ENCODE data around the gene CD109. TPM values are rescaled to one million over a fixed set of nuclear protein-coding genes. Genes with fewer than 3 reads are reported as not detected.
"Not testable (repeated sequence)": the region's sequence is repeated elsewhere in the genome, so short reads cannot be mapped to it uniquely, and the experiment has no call there.

The CD109 gene
- total RNA-seq, 1 donor from 2014 or later: 24.4 TPM

DNA sequence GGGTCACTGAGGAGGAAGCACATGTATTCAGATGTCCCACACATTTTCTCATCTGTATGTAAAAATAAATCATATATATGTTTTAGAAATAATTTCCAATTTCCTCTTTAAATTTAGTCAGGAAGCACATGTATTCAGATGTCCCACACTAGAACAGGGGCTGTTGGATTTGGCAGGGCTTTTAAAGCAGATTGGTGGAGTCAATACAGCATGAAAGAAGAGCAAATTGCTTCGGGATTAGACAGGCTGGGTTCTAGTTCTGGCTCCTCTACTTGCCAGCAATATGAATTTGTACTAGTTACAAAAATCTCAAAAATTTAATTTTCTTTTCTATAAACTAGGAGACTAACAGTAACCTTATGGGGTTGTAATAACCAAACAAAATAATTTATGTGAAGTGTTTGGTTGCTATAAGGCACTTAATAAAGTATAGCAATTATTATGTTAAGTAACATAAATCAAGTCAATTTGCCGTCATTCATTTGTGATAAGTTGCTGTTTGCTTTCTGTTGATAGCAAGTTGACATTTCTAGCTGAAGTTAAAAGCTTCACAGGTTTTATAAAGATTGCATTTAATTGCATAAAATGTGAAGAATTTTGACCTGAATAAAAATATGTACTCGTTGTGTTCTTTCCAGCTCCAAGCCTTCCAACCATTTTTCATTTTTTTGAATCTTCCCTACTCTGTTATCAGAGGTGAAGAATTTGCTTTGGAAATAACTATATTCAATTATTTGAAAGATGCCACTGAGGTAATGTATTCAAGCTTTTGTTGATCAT lies 88.9 kb downstream of the CD109 start:
- Mint-ChIP-seq H3K4me1 (ENCODE audit: low read depth) (peaks cover 6% of the 10 kb centered on the region), H3K36me3 (ENCODE audit: low read depth) (peaks cover 63% of the 10 kb centered on the region), H3K4me3 (ENCODE audit: low read depth) (no peak overlapping the region), H3K9me3 (no peaks in the 10 kb centered on the region), H3K27ac (no peak overlapping the region), H3K27me3 (ENCODE audit: low read depth) (no peaks in the 10 kb centered on the region)
- intact Hi-C loops (cut with micrococcal nuclease): no loop called here
- no peak for DNase-seq (ENCODE audit: low spot score)

DNA sequence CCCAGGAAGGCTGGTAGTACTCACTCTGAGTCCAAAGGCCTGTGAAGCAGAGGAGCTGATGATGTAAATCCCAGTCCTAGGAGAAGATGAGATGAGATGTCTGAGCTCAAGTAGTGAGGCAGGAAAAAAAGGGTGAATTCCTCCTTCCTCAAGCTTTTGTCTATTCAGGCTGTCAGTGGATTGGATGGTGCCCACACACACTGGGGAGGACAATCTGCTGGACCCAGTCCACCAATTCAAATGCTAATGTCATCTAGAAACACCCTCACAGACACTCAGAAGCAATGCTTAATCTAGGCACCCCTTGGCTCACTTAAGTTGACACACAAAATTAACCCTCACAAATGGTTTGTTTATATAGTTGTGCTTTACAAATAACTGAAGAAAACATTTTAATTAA lies 94.6 kb downstream of the CD109 start:
- Mint-ChIP-seq H3K27ac (no peak overlapping the region), H3K4me3 (ENCODE audit: low read depth) (no peak overlapping the region), H3K9me3 (no peaks in the 10 kb centered on the region), H3K36me3 (ENCODE audit: low read depth) (peaks cover 72% of the 10 kb centered on the region), H3K27me3 (ENCODE audit: low read depth) (no peaks in the 10 kb centered on the region), H3K4me1 (ENCODE audit: low read depth) (peaks cover 6% of the 10 kb centered on the region)
- no peak for DNase-seq (ENCODE audit: low spot score)
- intact Hi-C loops (cut with micrococcal nuclease): loop anchor here (5.0 kb wide), 1 partner anchor 43 kb away; no protein-coding TSS in a partner anchor

DNA sequence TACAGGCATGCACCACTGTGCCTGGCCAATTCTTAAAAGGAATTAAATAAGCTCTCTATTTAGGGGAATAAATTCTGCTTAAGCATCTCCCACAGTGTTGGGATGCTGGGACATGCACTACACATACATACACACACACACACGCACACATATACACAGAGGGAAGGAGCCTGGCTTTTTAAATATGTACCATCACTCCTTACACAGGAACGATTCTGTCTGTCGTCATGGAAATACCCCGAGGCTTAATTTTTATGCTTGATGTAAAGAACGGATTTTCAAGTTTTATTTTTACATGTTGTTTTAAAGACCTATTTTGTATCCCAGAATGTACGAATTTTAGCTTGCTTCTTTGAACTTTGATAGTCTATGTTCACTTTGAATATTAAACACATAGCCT lies 95.3 kb downstream of the CD109 start:
- H3K4me3 Mint-ChIP-seq (ENCODE audit: low read depth): no peak overlapping the region
- H3K4me1 Mint-ChIP-seq (ENCODE audit: low read depth): peaks cover 6% of the 10 kb centered on the region
- H3K27ac Mint-ChIP-seq: no peak overlapping the region
- no peak for DNase-seq (ENCODE audit: low spot score)
- no peaks in the 10 kb centered on the region for H3K27me3 Mint-ChIP-seq (ENCODE audit: low read depth)
- H3K36me3 Mint-ChIP-seq (ENCODE audit: low read depth): peaks cover 70% of the 10 kb centered on the region
- intact Hi-C loops (cut with micrococcal nuclease): loop anchor here (5.0 kb wide), 1 partner anchor 44 kb away; no protein-coding TSS in a partner anchor
- H3K9me3 Mint-ChIP-seq: no peaks in the 10 kb centered on the region

DNA sequence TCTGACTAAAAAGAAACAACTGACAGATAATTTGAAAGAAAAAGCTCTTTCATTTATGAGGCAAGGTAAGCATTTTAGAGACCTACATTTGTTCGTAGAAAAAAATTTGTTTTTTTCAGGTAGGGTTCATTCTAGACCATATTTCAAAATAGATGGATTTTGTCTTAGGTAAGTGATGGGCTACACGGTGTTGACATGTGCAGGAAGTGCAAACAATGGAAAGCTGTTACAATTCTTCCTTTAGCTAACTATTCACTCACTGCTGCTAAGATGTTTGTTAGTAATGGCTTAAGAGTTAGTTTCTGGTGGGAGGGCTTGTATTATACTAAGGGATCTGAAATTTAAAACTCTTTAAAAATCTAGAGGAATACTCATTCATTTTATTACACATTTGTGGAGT lies 96.7 kb downstream of the CD109 start:
- peaks cover 57% of the 10 kb centered on the region for H3K36me3 Mint-ChIP-seq (ENCODE audit: low read depth)
- intact Hi-C loops (cut with micrococcal nuclease): loop anchor here (5.0 kb wide), 1 partner anchor 45 kb away; no protein-coding TSS in a partner anchor
- H3K4me1 Mint-ChIP-seq (ENCODE audit: low read depth): peaks cover 7% of the 10 kb centered on the region
- no peak overlapping the region for H3K4me3 Mint-ChIP-seq (ENCODE audit: low read depth)
- no peak overlapping the region for H3K27ac Mint-ChIP-seq
- no peak for DNase-seq (ENCODE audit: low spot score)
- H3K9me3 Mint-ChIP-seq: no peaks in the 10 kb centered on the region
- H3K27me3 Mint-ChIP-seq (ENCODE audit: low read depth): no peaks in the 10 kb centered on the region

DNA sequence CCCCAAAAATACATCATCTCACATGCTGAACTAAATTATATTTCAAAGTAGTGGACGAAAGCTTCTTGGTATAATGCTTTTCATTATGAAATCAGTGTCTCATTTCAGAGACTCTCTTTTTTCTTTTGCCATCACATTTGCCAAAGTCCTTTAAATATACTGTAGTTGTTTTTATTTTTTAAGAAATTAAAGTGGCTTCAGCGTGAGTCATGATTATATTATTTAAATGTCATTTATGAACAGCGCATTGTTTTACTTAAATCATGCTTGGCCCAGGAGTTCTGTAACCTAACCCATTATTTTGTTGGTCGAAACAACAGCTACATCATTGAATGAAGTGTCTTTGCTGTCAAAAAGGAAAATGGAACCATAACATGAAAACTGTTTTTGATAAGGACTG lies 100.9 kb downstream of the CD109 start:
- peaks cover 49% of the 10 kb centered on the region for H3K36me3 Mint-ChIP-seq (ENCODE audit: low read depth)
- no peak for DNase-seq (ENCODE audit: low spot score)
- intact Hi-C loops (cut with micrococcal nuclease): no loop called here
- no peak overlapping the region for H3K27ac Mint-ChIP-seq
- no peaks in the 10 kb centered on the region for H3K27me3 Mint-ChIP-seq (ENCODE audit: low read depth)
- H3K9me3 Mint-ChIP-seq: no peaks in the 10 kb centered on the region
- peaks cover 18% of the 10 kb centered on the region for H3K4me1 Mint-ChIP-seq (ENCODE audit: low read depth)
- H3K4me3 Mint-ChIP-seq (ENCODE audit: low read depth): no peak overlapping the region

DNA sequence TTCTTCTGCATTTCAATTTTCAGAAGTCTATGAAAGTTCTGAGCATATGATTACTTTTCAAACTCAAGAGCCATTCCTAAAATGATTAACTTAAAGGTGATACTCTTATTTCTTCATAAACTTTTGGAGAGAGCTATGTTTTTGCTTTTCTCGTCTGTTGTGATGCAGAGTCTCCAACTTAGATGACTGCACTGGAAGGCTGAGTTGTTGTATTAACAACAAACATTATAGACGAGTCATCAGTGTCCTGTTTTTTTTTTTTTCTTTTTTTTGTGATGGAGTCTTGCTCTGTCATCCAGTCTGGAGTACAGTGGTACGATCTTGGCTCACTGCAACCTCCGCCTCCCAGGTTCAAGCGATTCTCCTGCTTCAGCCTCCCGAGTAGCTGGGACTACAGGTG lies 101.9 kb downstream of the CD109 start:
- peak overlapping the region; percentile 7 for H3K27ac Mint-ChIP-seq
- no peak overlapping the region for H3K4me3 Mint-ChIP-seq (ENCODE audit: low read depth)
- DNase-seq (ENCODE audit: low spot score): no peak
- H3K36me3 Mint-ChIP-seq (ENCODE audit: low read depth): peaks cover 43% of the 10 kb centered on the region
- no peaks in the 10 kb centered on the region for H3K9me3 Mint-ChIP-seq
- H3K27me3 Mint-ChIP-seq (ENCODE audit: low read depth): no peaks in the 10 kb centered on the region
- H3K4me1 Mint-ChIP-seq (ENCODE audit: low read depth): peaks cover 19% of the 10 kb centered on the region
- intact Hi-C loops (cut with micrococcal nuclease): no loop called here

DNA sequence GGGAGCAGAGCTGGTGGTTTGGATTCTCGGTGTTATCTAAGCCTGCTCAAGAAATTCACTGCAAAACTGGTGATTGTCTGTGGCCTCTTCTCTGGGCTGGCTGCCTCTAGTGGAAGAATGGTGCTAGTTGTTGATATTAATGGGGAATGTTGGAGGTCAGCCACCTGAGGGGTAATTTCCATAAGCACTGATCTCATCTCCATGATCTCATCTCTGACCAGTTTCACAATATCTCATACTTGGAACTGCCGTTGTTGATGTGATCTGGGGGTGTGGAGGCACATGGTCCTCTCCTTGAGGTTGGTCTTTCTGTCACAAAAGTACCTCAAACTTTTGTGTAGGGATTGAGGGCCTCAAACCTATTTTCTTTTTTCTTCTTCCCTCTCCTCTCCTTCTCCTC lies 102.6 kb downstream of the CD109 start:
- peak overlapping the region; percentile 83 for H3K27ac Mint-ChIP-seq
- H3K9me3 Mint-ChIP-seq: no peaks in the 10 kb centered on the region
- no peak overlapping the region for H3K4me3 Mint-ChIP-seq (ENCODE audit: low read depth)
- peaks cover 24% of the 10 kb centered on the region for H3K4me1 Mint-ChIP-seq (ENCODE audit: low read depth)
- H3K27me3 Mint-ChIP-seq (ENCODE audit: low read depth): no peaks in the 10 kb centered on the region
- intact Hi-C loops (cut with micrococcal nuclease): no loop called here
- no peak for DNase-seq (ENCODE audit: low spot score)
- H3K36me3 Mint-ChIP-seq (ENCODE audit: low read depth): peaks cover 42% of the 10 kb centered on the region

DNA sequence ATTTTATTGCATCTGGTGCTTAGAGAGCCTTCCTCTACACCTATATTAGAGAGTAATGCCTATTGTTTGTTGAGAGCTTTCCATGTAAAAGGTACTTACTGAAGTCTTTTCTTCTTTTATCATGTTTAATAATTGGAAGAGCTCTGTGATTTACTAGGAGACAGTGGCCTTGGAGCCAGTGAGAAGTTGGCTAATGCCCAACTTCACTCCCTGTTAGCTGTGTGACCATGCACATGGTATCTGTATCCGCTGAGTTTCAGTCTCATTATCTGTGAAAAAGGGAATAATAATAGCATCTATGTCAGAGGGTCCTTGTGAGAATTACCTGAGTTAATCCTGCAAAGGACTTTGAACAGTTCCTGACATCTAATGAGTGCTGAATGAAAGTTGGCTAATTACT lies 105.0 kb downstream of the CD109 start:
- H3K27me3 Mint-ChIP-seq (ENCODE audit: low read depth): no peaks in the 10 kb centered on the region
- H3K4me3 Mint-ChIP-seq (ENCODE audit: low read depth): no peak overlapping the region
- DNase-seq (ENCODE audit: low spot score): no peak
- intact Hi-C loops (cut with micrococcal nuclease): loop anchor here (5.0 kb wide), 1 partner anchor 134 kb away; no protein-coding TSS in a partner anchor
- H3K4me1 Mint-ChIP-seq (ENCODE audit: low read depth): peaks cover 36% of the 10 kb centered on the region
- no peak overlapping the region for H3K27ac Mint-ChIP-seq
- H3K9me3 Mint-ChIP-seq: no peaks in the 10 kb centered on the region
- peaks cover 54% of the 10 kb centered on the region for H3K36me3 Mint-ChIP-seq (ENCODE audit: low read depth)

DNA sequence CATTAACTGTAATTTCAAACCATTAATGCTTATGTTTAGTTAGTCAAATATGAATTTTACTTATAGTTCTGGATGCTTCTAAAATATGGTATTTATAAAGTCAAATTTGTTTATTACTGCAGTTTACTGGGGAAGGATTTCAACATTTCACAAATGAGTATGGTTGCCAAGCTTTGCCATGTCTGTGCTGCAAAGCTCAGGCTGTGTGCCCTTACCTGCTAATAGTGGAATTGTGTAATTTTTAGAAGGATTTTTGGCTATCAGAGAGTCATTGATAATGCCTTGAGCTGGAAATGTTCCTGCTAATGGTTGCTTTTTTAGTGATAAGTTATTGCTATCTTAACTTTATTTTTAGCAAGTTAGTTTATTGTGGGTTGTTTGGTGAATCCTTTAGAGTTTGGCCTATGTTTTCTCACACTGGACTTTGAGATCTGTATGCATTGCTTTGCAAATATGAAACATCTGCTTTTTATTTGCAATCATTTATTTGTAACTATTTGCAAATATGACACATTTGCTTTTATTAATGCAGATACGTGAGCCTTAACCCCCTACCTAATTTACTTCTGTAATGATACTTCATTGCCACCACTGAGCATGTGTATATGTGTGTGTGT lies 105.8 kb downstream of the CD109 start:
- intact Hi-C loops (cut with micrococcal nuclease): loop anchor here (5.0 kb wide), 1 partner anchor 134 kb away; no protein-coding TSS in a partner anchor
- Mint-ChIP-seq H3K36me3 (ENCODE audit: low read depth) (peaks cover 54% of the 10 kb centered on the region), H3K9me3 (no peaks in the 10 kb centered on the region), H3K27ac (no peak overlapping the region), H3K27me3 (ENCODE audit: low read depth) (no peaks in the 10 kb centered on the region), H3K4me3 (ENCODE audit: low read depth) (no peak overlapping the region), H3K4me1 (ENCODE audit: low read depth) (peaks cover 36% of the 10 kb centered on the region)
- DNase-seq (ENCODE audit: low spot score): no peak

DNA sequence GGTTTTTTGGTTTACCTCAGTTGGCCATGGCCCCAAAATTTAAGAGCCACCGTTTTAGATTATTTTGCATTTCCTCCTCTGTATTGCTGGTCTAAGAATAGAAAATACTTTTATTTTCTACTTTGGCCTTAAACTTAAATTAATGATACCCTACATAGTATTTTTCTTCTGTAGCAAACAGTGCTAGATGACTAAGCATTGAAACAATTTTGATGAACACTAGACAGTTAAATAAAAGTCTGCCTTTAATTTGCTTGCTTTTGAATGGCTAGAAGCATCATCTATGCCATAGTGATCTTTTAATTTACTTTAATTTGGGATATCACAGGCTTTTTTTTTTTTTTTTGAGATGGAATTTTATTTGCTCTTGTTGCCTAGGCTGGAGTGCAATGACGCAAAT lies 106.4 kb downstream of the CD109 start:
- Mint-ChIP-seq H3K36me3 (ENCODE audit: low read depth) (peaks cover 58% of the 10 kb centered on the region), H3K9me3 (no peaks in the 10 kb centered on the region), H3K4me1 (ENCODE audit: low read depth) (peaks cover 36% of the 10 kb centered on the region), H3K27me3 (ENCODE audit: low read depth) (no peaks in the 10 kb centered on the region), H3K4me3 (ENCODE audit: low read depth) (no peak overlapping the region), H3K27ac (no peak overlapping the region)
- no peak for DNase-seq (ENCODE audit: low spot score)
- intact Hi-C loops (cut with micrococcal nuclease): loop anchor here (5.0 kb wide), 1 partner anchor 135 kb away; no protein-coding TSS in a partner anchor

DNA sequence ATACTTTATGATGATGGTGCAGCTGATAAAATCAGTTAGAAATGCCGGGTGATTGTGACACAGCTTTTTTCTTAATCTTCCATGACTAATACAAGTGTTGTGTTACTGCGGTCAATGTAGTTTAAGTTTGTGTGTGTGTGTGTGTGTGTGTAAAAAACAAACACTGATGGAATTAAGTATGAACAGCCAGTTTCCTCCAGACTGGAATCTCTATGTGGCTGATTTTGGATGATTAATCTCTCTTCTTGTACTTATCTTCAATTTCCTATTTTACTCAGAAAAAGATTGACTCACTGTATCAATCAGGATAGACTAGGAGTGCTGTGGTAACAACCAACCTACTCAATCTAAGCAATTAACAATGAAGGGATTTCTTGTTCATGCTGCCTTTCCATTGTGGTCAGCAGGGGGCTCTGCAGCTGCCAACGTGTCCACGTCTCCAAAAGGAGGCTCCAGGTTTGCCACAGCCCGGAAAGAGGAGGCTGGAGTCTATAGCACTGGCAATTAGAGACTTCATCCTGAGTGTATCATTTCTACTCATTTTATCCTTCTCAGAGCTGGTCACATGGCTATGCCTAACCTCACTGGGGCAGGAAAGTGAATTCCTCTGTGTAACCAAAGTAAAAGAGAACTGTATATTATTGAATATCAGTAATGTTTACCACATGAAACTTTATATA lies 107.7 kb downstream of the CD109 start:
- no peak for DNase-seq (ENCODE audit: low spot score)
- intact Hi-C loops (cut with micrococcal nuclease): loop anchor here (5.0 kb wide), 1 partner anchor 136 kb away; no protein-coding TSS in a partner anchor
- Mint-ChIP-seq H3K27me3 (ENCODE audit: low read depth) (no peaks in the 10 kb centered on the region), H3K4me3 (ENCODE audit: low read depth) (no peak overlapping the region), H3K9me3 (no peaks in the 10 kb centered on the region), H3K36me3 (ENCODE audit: low read depth) (peaks cover 55% of the 10 kb centered on the region), H3K27ac (peak overlapping the region; percentile 67), H3K4me1 (ENCODE audit: low read depth) (peaks cover 26% of the 10 kb centered on the region)

DNA sequence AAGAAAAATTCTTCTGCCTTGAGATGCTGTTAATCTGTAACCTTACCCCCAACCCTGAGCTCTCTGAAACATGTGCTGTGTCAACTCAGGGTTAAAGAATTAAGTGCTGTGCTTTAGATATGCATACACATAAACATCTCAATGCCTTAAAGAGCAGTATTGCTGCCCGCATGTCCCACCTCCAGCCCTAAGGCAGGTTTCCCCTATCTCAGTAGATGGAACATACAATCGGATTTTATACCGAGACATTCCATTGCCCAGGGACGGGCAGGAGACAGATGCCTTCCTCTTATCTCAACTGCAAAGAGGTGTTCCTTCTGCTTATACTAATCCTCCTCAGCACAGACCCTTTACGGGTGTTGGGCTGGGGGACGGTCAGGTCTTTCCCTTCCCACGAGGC lies 109.2 kb downstream of the CD109 start:
- peaks cover 44% of the 10 kb centered on the region for H3K36me3 Mint-ChIP-seq (ENCODE audit: low read depth)
- DNase-seq (ENCODE audit: low spot score); intact Hi-C loops (cut with micrococcal nuclease); H3K27me3 Mint-ChIP-seq (ENCODE audit: low read depth); H3K27ac Mint-ChIP-seq; H3K9me3 Mint-ChIP-seq; H3K4me3 Mint-ChIP-seq (ENCODE audit: low read depth): not testable (repeated sequence)
- H3K4me1 Mint-ChIP-seq (ENCODE audit: low read depth): peaks cover 18% of the 10 kb centered on the region

DNA sequence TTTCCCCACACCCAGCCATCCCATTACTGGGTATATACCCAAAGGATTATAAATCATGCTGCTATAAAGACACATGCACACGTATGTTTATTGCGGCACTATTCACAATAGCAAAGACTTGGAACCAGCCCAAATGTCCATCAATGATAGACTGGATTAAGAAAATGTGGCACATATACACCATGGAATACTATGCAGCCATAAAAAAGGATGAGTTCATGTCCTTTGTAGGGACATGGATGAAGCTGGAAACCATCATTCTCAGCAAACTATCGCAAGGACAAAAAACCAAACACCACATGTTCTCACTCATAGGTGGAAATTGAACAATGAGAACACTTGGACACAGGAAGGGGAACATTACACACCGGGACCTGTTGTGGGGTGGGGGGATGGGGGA lies 110.0 kb downstream of the CD109 start:
- H3K36me3 Mint-ChIP-seq (ENCODE audit: low read depth): peaks cover 50% of the 10 kb centered on the region
- intact Hi-C loops (cut with micrococcal nuclease); H3K27me3 Mint-ChIP-seq (ENCODE audit: low read depth); H3K9me3 Mint-ChIP-seq; H3K4me3 Mint-ChIP-seq (ENCODE audit: low read depth); DNase-seq (ENCODE audit: low spot score); H3K27ac Mint-ChIP-seq: not testable (repeated sequence)
- H3K4me1 Mint-ChIP-seq (ENCODE audit: low read depth): peaks cover 18% of the 10 kb centered on the region

Data from activated T-helper 2 cell treated with anti-CD3 and anti-CD28 coated beads, Interferon-gamma antibody, Interleukin-2, Interleukin-4, amounts not matched to agents 10 μg/mL and 5 μg/mL and 100 μg/mL, durations not matched to agents 14 hours and 24 hours and 36 hours (primary cell).